Measurements from ENCODE around the gene NOVA2.
"Not testable (repeated sequence)": the region's sequence is repeated elsewhere in the genome, so short reads cannot be mapped to it uniquely, and the experiment has no call there.

Gene NOVA2

GRCh38 chr19:45919678-45920077 is 54.0 kb downstream of the NOVA2 start:
- no peak for DNase-seq

GRCh38 chr19:45918721-45919120 is 54.9 kb downstream of the NOVA2 start:
- no peak for DNase-seq

- no peak for DNase-seq
Measured at GRCh38 chr19:45917421-45918091, 56.1 kb downstream of the NOVA2 start.

- peak in 1 of 2 experiments; percentile 69 for DNase-seq
Measured at GRCh38 chr19:45913874-45914830, 59.5 kb downstream of the NOVA2 start, which contains the start of gene NANOS2. Gene NANOS2, minus strand, starts transcription at chr19:45914778. Its CDS starts 85 bp downstream, at chr19:45914693.

- no peak for DNase-seq
Measured at GRCh38 chr19:45911291-45911690, 62.4 kb downstream of the NOVA2 start.

GRCh38 chr19:45908956-45909355 is 64.7 kb downstream of the NOVA2 start:
- no peak for DNase-seq

GRCh38 chr19:45906221-45906620 is 67.4 kb downstream of the NOVA2 start:
- DNase-seq, result no peak

GRCh38 chr19:45905011-45905410 is 68.7 kb downstream of the NOVA2 start:
- no peak for DNase-seq

GRCh38 chr19:45902651-45903625 is 70.7 kb downstream of the NOVA2 start:
- peak; percentile 94 to 98 for DNase-seq

- DNase-seq, result peak in 1 of 2 experiments; percentile 53
Measured at GRCh38 chr19:45901912-45902650, 71.6 kb downstream of the NOVA2 start, which contains the start of gene MYPOP. Gene MYPOP, minus strand, starts transcription at chr19:45902613. Its CDS starts 840 bp downstream, at chr19:45901773.

- peak in 1 of 2 experiments; percentile 59 for DNase-seq
Measured at GRCh38 chr19:45901432-45901911, 72.2 kb downstream of the NOVA2 start.

GRCh38 chr19:45900738-45901431 is 72.8 kb downstream of the NOVA2 start:
- DNase-seq, result peak in 1 of 2 experiments; percentile 30

GRCh38 chr19:45899919-45900589 is 73.6 kb downstream of the NOVA2 start:
- no peak for DNase-seq

- no peak for DNase-seq
Measured at GRCh38 chr19:45899253-45899652, 74.4 kb downstream of the NOVA2 start.

- no peak for DNase-seq
Measured at GRCh38 chr19:45897261-45897812, 76.3 kb downstream of the NOVA2 start.

- DNase-seq, result not testable (repeated sequence)
Measured at GRCh38 chr19:45895983-45896599, 77.6 kb downstream of the NOVA2 start.

- no peak for DNase-seq
Measured at GRCh38 chr19:45895519-45895972, 78.1 kb downstream of the NOVA2 start.

- no peak for DNase-seq
Measured at GRCh38 chr19:45890877-45891276, 82.8 kb downstream of the NOVA2 start.

GRCh38 chr19:45889210-45889885 is 84.3 kb downstream of the NOVA2 start:
- DNase-seq, result no peak
